Measurements from ENCODE around the gene ARHGEF38.
"Not testable (repeated sequence)": the region's sequence is repeated elsewhere in the genome, so short reads cannot be mapped to it uniquely, and the experiment has no call there.

The ARHGEF38 gene

DNA sequence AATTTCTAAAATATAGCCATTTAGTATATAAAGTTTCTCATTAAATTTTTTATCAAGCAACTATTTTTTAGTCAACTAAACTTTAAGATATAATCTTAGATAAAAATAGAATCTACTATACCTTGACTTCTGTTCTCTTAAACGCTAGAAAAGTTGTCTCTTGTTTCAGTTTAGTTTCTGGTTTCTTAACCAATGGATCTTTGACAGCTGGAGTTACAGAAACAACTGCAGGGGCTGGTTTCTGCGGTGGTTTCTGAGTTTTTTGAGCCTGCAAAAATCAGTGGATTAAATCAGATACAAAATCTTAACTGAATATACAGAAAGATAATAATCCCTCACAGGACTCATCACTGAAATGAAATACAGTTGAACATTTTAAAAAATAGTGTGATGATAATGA lies 134.2 kb downstream of the ARHGEF38 start:
- TF ChIP-seq, protein P1, sequence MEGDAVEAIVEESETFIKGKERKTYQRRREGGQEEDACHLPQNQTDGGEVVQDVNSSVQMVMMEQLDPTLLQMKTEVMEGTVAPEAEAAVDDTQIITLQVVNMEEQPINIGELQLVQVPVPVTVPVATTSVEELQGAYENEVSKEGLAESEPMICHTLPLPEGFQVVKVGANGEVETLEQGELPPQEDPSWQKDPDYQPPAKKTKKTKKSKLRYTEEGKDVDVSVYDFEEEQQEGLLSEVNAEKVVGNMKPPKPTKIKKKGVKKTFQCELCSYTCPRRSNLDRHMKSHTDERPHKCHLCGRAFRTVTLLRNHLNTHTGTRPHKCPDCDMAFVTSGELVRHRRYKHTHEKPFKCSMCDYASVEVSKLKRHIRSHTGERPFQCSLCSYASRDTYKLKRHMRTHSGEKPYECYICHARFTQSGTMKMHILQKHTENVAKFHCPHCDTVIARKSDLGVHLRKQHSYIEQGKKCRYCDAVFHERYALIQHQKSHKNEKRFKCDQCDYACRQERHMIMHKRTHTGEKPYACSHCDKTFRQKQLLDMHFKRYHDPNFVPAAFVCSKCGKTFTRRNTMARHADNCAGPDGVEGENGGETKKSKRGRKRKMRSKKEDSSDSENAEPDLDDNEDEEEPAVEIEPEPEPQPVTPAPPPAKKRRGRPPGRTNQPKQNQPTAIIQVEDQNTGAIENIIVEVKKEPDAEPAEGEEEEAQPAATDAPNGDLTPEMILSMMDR (IDR thresholded peaks at IDR 0.05; ENCODE audit: control insufficient read depth, extremely low read depth, insufficient read depth): no peak
- DNase-seq (ENCODE audit: low read depth): no peak
- no peak overlapping the region for H3K4me3 ChIP-seq (ENCODE audit: low read depth, low read length)

DNA sequence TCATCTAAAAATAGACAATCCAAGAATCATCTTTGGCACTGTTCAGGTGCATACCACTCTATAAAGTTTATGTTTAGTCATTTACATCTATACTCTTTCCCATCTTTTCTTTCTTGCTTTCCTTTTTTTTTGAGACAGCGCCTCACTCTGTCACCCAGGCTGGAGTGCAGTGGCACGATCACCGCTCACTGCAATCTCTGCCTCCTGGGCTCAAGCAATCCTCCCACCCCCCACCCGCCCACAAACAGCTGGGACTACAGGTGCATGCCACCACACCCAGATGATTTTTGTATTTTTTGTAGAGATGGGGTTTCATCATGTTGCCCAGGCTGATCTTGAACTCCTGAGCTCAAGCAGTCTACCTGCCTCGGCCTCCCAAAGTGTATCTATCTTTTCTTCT lies 142.4 kb downstream of the ARHGEF38 start:
- H3K4me3 ChIP-seq (ENCODE audit: low read depth, low read length); DNase-seq (ENCODE audit: low read depth): not testable (repeated sequence)

DNA sequence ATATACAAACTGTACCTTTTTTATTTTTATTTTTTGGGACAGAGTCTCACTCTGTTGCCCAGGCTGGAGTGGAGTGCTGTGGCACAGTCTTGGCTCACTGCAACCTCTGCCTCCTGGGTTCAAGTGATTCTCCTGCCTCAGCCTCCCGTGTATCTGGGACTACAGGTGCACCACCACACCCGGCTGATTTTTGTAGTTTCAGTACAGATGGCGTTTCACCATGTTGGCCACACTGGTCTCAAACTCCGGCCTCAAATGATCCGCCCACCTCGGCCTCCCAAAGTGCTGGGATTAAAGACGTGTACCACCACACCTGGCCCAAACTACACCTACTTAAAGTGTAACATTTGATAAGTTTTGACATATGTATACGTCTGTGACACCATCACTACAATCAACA lies 143.4 kb downstream of the ARHGEF38 start:
- DNase-seq (ENCODE audit: low read depth): not testable (repeated sequence)

DNA sequence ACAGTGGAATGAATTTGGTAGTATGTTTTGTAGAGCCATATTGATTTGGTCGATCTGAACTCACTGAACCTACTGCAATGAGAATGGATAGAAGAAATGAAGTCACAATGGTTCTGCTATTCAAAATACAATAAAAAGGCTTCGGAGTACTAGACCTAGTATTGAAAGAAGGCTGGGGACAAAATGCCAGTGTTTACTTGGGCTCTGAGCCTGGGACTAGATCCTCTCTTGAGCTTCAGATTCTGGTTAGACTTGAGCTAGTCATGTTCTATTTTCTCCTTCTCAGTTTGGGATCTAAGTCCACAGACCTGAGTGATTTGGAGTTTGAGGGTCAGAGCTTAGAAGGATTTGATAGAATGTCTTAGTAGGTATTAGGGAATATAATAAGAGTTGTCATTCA lies 146.2 kb downstream of the ARHGEF38 start:
- TF ChIP-seq, protein P1 (IDR thresholded peaks at IDR 0.05; ENCODE audit: control insufficient read depth, extremely low read depth, insufficient read depth): no peak
- no peak for DNase-seq (ENCODE audit: low read depth)
- no peak overlapping the region for H3K4me3 ChIP-seq (ENCODE audit: low read depth, low read length)

More for the DNA sequence above, 143.4 kb downstream of the ARHGEF38 start:
- H3K4me3 ChIP-seq (ENCODE audit: low read depth, low read length): not testable (repeated sequence)

DNA sequence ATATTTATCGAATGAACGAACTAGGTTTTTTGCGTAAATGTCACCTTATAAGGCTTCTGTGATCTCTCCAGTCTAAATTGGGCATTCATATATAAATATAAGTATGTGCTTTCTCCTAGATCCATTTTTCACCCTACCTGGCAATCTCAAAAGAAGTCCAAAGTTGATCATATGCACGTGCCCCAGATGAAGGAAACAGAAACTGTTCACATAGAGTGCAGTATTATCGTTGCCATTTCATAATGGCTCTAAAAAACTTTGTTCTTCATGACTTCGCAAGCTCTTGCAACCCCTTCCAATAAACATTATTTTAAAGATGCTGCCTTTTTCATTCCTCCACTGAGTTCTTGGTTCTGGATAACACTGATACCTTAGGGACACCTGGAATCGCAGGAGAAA lies 155.4 kb downstream of the ARHGEF38 start:
- no peak for DNase-seq (ENCODE audit: low read depth)
- TF ChIP-seq, protein P1 (IDR thresholded peaks at IDR 0.05; ENCODE audit: control insufficient read depth, extremely low read depth, insufficient read depth): no peak
- H3K4me3 ChIP-seq (ENCODE audit: low read depth, low read length): peak overlapping the region; percentile 83

DNA sequence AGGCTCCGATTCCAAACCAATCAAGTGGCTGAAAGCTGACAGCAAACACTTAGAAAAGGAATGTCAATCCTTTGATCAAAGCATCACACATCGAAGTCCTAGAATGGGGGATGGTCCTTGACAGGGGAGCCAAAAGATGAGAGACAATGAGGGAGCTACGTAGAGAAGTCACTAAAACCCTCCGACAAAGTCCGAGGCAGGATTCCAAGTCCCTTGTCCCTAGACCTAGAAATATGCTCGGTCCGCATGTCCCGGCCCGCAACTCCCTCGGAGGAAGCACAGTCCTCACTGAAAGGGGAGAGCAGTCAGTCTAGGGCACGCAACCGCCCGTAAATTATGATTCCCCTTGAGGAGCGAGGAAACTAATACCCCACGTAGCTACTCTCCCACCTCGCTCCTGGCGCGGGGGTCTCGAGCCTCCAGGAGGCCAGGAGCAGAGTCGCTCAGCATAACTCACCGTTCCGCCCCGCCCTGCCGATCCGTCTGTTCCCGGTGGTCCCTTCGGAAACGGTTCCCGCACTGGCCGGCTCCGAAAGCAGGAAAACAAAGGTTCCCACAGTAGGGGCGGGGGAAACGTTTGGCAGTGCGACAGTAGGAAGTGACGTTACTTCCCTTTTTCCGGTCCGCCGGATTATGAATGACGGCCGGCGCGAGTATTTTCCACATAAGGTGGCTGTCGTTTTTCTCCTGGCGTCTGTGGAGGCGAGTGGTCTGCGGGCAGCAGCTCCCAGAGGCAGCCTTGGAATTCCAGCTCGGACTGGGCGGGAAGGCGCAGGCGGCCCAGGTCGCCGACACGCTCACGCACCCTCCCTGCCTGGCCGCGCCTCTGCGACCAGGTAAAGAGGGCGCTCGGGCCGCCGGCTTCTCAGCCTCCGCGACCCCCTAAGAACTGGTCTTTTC lies 156.0 kb downstream of the ARHGEF38 start, which contains the start of the genes GSTCD and INTS12:
Gene GSTCD (plus strand): TSS at position 604 of the 900 bp plus-strand sequence. CDS start 8,830 bp downstream, outside the sequence.
Gene INTS12 (minus strand): TSS at position 509 of the 900 bp plus-strand sequence. CDS start 8,684 bp downstream, outside the sequence.
- TF ChIP-seq, protein P1 (IDR thresholded peaks at IDR 0.05; ENCODE audit: control insufficient read depth, extremely low read depth, insufficient read depth): no peak
- peak; percentile 88 for DNase-seq (ENCODE audit: low read depth)

DNA sequence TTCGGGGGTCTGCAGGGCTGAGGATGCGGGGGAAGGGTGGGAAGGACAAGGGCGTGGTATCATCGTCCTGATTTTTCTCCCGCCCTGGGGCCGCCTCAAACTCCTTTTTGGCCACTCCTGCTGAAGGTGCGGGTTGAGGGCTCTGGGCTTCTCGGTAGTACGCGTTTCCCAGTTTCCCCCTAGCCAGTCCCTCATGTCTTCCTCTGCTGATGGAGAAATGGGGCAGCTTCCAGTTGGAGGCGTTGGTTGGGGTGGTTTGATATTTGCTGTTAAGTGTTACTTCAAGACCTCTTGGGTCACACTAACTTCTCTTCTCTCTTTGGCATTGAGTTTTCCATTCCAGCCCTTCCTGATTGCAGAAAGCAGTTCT lies 156.6 kb downstream of the ARHGEF38 start:
- H3K4me3 ChIP-seq (ENCODE audit: low read depth, low read length): peak overlapping the region; percentile 83
- TF ChIP-seq, protein P1 (IDR thresholded peaks at IDR 0.05; ENCODE audit: control insufficient read depth, extremely low read depth, insufficient read depth): no peak
- no peak for DNase-seq (ENCODE audit: low read depth)

More for the DNA sequence above, 156.0 kb downstream of the ARHGEF38 start, which contains the start of the genes GSTCD and INTS12:
- H3K4me3 ChIP-seq (ENCODE audit: low read depth, low read length): peak within 1 kb of the TSS; percentile 83

Data from LNCaP clone FGC (cell line).